GM21390 (cell line): ENCODE data around the gene MRGPRF.
A peak's percentile ranks its signal among the peaks of the same experiment; 100 is the strongest.

Source experiments
- ATAC-seq: cut with Tn5 transposase; IDR thresholded peaks from one replicate; pipeline ENCODE4 v1.9.1; 2021; ENCODE audit not compliant: unreplicated experiment

Gene MRGPRF

DNA sequence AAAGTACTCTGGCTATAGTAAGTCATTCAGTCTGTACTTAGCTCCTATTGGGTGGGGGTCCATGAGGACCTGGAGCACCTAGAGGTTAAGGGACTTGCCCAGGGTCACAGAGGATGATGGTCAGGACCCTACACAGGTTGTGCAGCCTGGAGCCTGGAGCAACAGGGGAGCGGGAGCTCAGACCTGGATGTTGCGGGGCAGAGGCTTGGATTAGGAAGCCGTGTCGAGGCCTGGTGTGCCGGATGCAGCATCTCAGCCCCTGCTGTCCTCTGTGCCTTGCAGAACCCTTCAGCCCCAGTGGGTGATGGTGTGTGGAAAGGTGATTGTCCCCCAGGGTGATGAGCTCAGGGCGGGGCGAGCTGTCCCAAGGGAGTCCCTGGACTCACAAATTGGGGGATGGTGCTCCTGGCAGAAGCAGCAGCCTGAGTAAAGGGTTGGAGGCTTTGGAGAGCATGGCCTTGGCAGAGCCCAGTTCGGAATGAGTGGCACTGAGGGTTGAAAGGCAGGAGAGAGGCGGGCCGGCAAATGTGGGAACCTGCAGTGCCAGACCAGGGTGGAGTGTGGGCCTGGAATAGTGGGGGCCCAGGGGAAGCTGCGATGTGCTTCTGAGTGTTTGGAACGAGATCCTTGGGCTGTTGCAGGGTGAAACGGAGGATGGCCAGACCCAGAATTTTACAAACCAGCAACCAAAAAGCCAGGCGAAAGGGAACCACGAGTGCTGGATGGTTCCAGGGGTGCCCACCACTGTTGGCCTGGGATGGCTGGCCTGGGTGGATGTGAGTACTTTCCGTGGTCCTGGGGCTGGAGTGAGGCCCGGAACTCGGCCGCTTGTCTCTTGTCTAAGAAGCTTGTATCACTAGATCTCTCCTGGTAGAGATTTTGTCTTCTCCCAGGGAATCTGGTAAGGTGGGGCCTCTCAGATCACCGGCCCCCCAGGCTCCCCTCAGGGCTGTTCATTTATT lies 38.6 kb upstream of the MRGPRF start:
- ATAC-seq = no peak

DNA sequence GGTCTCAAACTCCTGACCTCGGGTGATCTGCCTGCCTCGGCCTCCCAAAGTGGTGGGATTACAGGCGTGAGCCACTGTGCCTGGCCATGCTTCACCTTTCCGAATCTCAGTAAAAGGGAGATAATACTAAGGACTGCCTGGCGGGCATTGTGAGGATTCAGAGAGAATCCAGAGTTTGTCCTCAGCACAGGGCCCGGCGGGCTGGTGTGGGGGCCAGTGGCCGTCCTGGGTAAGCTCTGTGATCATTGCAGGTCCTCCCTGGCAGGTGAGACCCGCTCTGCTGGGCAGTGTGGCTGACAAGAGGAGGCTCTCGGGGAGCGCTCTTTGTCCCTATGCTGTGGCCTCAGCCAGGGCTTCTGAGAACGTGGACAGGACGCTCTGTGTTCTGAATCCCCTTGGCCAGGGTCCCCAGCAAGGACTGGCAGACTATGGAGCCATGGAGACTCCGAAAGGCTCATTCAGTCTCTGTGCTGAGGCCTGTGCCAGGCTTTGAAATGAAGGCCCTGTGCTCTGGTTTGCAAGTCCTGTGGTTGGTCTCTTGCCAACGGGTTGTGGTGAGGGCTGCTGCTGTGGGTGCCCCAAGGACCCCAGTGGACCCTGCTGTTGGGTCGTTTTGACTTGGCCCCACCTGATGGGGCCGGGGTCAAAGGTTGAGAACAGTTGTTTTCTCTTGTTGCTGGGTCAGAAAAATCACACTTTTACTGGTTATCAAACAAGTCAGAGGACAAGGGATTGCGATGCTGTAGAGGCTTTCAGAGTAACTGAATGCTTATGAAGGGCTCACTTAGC lies 37.7 kb upstream of the MRGPRF start:
- ATAC-seq = no peak

DNA sequence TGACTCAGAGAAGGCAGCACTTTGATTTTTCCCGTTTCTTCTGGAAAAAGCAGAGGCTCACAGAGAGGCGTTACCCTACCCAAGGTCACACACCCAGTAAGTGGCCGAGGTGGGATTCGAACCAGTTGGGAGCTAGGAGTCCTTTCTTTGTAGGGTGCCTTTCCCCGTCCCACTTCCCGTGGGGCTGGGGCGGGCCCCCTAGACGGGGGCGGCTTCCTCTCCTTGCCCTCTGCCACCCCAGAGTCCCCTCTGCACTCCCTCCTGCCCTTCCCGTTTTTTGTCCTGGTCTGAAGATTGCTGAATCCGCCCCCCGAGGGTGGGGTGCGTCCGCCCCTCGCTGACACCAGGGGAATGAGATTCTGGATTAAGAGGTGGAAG lies 36.4 kb upstream of the MRGPRF start:
- no peak for ATAC-seq

DNA sequence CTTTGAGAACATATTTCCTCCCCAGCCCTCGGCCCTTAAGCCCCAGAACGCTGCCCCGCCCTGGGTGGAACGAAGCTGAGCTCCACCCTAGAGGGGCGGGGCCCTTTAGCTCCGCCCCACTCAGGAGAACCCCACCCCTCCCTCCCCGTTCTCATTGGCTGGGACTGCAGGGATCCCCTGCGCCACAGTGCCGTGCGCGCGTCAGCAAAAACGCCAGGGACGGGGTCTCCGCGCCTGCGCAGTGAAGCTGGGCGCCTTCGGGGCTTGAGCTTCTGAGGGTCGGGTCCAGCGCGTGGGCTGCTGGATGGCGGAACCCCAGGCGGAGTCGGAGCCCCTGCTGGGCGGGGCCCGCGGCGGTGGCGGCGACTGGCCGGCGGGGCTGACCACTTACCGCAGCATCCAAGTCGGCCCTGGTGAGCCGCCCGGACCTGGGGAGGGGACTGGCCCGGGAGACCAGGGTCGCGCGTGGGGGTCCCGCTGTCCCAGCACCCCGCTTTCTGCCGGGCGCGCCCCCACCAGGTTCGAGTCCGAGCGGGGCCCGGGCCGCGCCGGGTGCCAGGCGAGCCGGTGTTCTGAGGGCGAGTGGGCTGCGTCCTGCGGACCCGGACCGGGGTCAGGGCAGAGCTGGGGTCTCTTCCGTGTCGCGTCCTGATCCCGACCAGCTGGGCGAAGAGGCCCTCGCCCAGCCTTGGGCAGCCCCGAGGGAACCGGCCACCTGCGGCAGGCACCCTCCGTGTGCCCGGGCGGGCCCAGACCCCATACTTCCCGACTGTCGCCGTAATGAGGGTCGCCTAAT lies 35.8 kb upstream of the MRGPRF start, which contains the start of gene TPCN2:
TPCN2 (plus strand) TSS at position 239 of the 796 bp plus-strand sequence; CDS start at position 305, 66 bp downstream.
- peak; percentile 86 for ATAC-seq

DNA sequence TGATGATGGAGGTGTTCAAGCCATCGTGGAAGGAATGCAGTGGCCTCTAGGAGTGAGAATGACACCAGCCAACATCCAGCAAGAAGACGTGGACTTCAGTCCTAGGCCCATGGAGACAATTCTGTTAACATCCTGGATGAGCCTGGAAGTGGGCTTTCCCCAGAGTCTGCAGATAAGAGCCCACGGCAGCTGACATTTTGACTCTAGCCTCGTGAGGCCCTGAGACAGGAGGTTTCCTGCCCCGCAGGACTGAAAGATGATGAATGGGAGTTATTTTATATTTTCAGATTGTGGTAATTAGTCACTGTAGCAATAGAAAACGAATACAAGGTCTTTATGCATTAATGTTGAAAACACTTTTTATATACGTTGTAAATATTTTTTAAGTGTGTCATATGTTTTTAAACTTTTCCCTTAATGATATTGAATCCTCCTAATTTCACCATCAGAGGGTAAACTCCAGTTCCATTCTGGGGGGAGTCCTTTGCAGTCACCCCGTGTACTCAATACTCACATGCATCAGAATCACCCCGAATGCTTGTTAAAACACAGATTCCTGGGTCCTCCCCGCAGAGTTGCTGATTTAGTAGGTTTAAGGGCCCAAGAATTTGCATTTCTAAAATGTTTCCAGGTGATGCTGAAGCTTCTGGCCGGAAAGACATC lies 35.1 kb upstream of the MRGPRF start:
- no peak for ATAC-seq

DNA sequence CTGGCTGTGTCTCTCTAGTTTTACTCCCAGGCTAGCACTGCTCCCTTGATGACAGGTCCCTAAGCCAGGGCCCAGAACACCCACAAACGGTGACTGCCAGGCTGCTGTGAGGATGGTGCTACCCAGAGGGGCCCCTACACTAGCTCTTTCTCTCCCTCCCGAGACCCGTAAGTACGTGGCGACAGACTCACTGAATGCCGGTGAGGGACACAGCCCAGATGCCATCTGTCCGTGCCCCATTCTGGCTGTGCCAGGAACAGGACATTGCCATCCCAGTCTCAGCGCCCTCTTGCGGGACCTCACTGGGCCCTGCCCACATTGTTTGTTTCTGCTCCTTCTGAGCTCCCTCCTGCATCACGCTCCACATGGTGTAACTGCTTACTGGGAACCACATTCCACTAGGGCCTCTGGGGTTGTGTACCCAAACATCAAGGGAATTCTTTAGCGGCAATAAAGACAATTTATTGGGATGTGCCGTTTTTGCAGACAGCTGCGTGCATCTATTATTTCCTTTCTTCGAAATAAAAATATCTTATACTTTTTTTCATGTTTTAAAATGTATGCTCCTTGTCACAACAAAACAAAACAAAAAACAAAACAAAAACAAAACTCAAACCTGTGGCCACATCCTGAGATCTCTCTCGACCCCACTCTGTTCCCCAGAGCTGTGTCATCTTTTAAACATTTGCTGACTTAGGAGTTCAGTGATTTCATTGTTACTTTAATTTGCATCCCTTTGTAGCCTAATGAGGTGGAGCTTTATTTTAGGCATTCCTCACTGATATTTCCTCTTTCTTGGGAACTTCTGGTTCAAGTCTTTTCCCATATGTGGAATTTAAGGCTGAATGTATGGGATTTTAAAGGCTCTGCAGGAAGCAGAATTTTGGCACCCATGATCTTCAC lies 31.3 kb upstream of the MRGPRF start:
- ATAC-seq = no peak

DNA sequence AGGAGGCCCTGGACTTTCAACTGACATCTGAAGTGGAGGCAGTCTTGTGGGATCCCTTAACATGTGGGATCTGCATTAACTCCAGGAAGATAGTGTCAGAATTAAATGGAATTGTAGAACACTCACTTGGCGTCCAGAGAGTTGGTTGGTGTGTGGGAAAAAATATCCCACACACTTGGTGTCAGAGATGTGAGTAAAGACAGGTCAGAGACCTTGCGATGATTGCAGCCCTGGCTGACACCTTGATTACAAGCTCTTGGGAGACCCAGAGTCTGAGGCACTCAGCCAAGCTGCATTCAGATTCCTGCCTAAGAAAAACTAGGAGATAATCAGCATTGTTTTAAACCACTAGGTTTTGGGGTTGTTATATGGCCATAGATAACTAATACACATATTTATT lies 28.5 kb upstream of the MRGPRF start:
- no peak for ATAC-seq

DNA sequence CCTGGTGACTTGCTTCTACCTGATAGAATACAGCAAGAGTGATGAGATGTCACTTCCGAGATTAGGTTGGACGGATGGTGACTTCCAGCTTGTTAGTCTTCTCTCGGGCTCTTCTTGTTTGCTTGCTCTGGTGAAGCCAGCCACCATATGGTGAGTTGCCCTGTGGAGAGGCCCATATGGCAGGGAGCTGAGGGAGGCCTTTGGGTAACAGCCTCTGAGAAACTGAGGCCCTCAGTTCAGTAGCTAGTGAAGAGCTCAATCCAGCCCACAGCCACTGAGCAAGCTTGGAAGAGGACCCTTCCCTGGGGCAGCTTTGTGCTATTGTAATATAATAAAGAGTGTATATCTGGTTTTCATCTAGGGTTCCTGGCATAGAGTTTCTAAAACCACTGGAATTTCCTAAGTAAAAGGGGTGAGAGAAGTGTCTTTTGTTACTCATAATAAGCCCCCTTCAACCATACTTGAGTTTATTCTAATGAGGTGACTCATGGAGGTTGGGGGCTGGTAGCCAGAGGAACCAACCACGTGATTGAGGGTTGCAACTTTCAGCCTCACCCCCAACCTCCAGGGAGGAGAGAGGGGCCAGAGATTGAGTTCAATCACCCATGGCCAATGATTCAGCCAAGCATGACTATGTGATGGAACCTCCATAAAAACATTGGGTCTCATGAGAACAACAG lies 27.7 kb upstream of the MRGPRF start:
- no peak for ATAC-seq

DNA sequence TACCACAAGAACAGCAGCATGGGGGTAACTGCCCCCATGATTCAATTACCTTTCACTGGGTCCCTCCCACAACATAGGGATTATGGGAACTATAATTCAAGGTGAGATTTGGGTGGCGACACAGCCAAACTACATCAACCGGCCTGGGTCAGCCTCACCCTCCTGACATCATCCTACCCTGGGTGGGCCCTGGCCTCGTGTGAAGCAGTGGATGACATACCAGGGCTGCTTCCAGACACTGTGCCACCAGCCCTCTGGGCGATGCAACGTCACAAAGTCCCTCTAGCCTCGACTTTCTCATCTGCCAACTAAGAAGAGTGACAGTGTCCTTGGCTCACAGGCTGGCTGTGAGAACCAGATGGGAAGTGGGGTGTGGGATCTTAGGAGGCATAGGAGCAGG lies 27.0 kb upstream of the MRGPRF start:
- ATAC-seq = no peak

DNA sequence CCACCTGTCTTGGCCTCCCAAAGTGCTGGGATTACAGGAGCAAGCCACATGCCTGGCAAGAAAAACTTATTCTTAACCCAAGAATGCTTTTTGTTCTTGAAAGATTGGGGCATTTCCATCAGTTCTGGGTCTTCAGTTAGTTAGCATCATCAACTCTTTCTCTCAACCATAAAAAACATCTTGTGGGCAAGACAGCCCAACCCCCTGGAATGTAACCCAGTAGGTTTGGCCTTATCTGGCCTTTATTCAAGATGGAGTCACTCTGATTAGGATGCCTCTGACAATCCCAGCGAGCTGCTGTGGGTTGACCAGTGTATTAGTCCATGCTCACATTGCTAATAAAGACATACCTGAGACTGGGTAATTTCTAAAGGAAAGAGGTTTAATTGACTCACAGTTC lies 26.5 kb upstream of the MRGPRF start:
- no peak for ATAC-seq

DNA sequence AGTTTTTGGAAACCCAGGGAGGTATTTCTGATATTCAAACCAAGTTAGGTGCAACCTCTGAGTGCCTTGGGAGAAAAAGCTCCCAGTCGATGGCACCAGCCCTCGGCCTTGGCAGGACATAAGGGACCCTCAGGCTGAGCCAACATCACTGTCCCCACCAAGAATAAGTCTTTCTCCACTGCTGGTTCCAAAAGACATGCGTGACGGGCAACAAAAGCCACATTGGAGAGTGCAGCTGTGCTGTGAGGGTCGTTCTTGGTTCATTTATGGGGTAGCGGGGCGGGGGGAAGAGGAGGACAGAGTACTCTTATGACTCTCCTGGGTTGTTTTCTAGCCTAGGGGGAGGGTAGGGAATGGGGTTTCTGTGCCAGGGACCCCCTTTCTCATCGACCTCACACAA lies 24.5 kb upstream of the MRGPRF start:
- no peak for ATAC-seq

DNA sequence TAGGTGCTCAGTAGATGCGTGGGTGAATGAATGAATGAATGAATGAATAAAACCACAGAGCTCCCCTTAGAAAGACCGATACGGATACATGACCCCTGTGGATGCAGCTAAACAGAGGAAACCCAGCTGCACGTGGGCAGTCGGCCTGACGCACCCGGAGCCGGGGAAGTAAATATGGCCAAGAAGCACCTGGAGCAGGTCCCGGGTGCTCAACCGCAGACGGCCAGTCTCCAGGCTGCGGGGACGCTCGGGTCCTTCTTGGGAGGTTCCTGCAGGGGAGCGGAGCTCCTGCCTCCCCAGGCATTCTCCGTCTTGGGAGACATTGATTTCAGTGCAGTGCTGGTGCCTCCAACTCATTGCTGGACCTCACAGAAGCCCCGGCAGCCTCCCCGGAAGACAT lies 24.0 kb upstream of the MRGPRF start:
- ATAC-seq = no peak

DNA sequence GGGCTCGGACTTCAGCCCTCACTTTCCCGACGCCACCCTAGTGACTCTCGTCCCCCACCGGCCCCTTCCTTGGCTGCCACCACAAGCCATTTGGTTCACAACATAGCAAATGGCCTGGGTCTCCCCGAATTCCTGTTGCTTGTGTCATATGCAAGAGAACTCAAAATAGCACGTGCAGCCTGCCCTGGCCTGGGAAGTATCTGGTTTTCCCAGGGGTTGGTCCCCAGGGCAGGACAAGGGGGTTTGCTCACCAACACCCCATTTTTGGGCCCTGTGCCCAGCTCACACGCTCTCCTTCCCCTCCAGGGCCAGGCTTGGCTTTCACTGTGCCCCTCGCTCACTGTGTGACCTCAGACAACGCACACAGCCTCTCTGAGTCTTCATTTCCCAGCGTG lies 22.9 kb upstream of the MRGPRF start:
- ATAC-seq = no peak

DNA sequence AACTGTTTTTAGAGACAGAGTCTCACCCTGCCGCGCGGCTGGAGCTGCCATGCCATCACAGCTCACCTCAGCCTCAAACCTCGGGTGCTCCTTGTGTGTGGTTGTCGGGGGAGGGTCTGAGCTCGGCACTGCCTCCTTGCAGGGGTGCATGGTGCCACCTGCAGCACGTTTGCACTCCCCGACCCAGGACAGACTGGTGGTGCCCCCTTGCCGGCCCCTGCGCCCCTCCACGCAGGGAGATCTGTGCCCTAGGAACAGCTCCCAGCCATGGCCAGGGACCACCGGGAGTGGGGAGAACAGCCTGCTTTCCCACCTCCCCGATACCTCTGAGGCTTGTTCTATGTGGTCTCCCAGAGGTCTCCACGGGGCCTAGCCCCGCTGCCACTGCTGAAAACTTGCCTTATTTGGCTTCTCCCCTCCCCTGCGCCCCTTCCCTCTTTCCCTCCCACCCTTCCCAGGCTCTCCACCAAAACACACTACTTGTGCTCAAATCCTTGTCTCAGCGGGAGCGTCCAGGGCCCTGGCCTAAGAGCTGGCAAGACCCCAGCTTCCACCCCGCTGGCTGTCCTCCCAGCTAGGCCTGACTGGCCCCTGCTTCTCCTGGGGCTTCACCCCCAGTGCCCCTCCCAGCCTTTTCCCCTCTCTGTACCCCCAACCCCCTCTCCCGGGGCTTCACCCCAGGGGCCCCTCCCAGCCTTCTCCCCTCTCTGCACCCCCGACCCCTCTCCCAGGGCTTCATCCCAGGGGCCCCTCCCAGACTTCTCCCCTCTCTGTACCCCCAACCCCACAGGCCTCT lies 22.3 kb upstream of the MRGPRF start:
- no peak for ATAC-seq

DNA sequence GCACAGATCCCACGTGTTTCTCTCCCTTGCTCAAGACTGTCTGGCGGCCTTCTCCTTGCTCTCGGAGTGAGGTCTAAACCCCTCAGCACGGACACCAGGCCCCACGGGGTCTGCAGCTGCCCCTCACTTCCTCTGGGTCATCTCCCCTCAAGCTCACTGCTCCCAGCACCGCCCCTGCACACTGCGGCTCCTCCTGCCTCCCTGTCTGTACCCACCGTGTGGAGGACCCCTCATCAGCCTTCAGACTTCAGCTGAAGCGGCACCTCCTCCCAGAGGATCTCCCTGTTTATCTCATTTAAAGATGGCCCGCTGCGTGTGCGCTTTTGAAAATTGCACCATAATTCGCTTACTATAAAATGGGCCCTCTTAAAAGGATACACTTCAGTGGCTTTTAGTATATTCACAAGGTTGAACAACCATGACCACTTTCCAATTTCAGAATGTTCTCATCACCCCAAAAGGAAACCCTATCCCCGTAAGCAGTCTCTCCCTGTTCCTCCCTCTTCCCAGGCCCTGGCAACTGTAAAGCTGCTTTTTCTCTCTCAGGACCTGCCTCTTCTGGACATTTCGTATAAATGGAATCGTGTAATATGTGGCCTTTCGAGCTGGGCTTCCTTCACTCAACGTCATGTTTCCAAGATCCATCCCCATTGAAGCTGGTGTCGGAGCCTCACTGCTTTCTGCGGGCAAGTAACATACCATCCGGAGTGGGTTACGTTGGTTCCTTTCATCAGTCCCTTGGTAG lies 21.2 kb upstream of the MRGPRF start:
- no peak for ATAC-seq

DNA sequence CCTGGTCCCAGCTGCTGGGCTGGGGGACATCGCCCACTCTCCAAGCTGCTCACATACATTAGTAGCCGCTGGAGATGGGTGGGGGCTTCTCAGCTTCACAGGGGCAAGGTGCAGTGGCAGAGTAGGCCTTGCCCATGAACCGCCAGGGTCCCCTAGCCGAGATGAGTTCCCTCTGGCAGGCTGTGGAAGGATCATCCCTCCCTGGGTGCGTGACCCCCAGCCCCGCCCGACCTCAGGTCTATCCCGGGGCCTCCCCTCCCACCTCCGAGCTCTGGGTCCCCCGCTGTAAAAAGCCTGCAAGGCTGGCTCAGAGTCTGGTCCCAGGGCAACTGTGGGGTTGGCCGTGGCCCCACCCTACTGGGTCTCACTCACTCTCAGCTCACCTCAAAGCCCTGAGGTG lies 20.4 kb upstream of the MRGPRF start:
- ATAC-seq = no peak

DNA sequence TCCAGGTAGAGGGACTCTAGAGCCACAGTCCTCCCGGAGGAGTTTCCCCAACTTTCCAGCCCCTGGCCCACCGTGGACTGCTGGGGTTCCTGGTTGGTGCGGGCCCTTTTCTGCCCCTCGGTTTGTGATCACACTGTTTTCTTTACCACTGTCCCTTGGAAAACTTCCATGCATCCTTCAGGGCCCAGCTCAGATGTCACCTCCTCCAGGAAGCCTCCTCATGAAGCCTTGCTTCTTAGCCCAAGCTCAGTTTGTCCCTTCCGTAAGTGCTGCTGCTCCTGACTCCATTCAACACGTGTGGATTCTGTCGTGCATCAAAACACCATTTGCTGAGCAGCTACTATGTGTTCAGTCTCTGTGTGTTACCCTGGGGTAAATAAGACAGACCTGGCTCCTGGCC lies 19.8 kb upstream of the MRGPRF start:
- no peak for ATAC-seq

DNA sequence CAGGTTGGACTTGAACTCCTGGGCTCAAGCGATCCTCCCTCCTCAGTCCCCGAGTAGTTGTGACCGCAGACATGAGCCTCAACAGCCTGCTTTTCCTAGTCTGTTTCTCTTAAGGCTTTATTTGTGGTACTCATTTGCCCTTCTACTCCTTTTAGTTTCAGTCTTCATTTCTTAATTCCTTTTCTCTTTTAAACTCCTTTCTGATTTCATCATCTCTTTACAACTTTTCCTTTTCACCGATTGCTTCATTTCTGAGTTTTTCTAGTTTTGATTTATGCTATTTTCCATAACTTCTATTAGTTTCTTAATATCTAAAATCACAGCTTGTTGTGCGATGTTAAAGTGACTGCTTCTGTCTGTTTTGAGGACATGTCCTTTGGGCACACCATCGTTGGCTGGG lies 17.3 kb upstream of the MRGPRF start:
- ATAC-seq = no peak
